ENCODE measurements around the gene SLITRK1.

GRCh38 chr13:83895994-83896580 is 13.8 kb upstream of the SLITRK1 start:
- no peak for TF ChIP-seq POLR2A (IDR thresholded peaks at IDR 0.05)
- TF ChIP-seq, protein P1, sequence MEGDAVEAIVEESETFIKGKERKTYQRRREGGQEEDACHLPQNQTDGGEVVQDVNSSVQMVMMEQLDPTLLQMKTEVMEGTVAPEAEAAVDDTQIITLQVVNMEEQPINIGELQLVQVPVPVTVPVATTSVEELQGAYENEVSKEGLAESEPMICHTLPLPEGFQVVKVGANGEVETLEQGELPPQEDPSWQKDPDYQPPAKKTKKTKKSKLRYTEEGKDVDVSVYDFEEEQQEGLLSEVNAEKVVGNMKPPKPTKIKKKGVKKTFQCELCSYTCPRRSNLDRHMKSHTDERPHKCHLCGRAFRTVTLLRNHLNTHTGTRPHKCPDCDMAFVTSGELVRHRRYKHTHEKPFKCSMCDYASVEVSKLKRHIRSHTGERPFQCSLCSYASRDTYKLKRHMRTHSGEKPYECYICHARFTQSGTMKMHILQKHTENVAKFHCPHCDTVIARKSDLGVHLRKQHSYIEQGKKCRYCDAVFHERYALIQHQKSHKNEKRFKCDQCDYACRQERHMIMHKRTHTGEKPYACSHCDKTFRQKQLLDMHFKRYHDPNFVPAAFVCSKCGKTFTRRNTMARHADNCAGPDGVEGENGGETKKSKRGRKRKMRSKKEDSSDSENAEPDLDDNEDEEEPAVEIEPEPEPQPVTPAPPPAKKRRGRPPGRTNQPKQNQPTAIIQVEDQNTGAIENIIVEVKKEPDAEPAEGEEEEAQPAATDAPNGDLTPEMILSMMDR (IDR thresholded peaks at IDR 0.05): no peak
